Measurements from ENCODE around the gene YIF1A.
"Not testable (repeated sequence)": the region's sequence is repeated elsewhere in the genome, so short reads cannot be mapped to it uniquely, and the experiment has no call there.

Gene YIF1A

DNA sequence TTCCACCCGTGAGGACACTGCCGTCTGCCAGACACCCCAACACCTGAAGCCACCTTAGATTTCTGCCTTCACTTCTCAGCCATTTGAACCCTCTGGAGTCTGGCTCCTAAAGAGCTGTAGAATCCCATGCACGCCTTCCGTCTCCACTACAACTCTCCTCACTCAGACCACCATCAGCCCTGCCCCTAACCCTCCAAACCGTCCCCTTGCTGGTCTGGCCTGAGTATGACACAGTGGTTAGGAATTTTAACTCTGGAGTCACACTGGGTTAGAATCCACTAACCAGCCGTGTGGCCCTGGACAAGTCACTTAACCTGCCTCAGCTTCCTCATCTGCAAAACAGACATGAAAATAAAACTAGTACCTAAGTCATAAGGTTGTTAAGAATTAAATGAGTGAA lies 7.9 kb downstream of the YIF1A start:
- no peak for DNase-seq (ENCODE audit: low read depth)
- no peak overlapping the region for H3K4me3 ChIP-seq (ENCODE audit: low read depth, low read length)
- TF ChIP-seq, protein P1, sequence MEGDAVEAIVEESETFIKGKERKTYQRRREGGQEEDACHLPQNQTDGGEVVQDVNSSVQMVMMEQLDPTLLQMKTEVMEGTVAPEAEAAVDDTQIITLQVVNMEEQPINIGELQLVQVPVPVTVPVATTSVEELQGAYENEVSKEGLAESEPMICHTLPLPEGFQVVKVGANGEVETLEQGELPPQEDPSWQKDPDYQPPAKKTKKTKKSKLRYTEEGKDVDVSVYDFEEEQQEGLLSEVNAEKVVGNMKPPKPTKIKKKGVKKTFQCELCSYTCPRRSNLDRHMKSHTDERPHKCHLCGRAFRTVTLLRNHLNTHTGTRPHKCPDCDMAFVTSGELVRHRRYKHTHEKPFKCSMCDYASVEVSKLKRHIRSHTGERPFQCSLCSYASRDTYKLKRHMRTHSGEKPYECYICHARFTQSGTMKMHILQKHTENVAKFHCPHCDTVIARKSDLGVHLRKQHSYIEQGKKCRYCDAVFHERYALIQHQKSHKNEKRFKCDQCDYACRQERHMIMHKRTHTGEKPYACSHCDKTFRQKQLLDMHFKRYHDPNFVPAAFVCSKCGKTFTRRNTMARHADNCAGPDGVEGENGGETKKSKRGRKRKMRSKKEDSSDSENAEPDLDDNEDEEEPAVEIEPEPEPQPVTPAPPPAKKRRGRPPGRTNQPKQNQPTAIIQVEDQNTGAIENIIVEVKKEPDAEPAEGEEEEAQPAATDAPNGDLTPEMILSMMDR (IDR thresholded peaks at IDR 0.05; ENCODE audit: insufficient read depth, low read depth, low read length, missing control alignments) = no peak

DNA sequence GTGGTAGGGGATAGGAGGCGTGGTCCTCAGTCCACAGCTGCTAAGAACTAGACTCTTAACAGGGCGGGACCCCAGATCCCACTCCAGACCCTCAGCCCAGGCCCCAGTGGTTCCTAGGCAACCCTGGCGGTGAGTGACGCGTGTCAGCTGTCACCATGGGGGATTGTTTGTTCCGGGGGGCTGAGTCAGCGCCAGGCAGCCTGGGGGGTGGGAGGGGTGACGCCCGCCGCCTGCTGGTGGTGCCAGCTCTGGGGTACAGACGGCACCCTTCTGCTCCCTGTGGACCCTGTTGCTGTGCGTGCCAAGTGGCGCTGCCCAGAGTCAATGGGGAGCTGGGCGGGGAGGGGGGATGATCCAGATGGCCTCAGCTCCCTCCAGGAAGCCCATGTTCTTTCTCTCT lies 8.5 kb downstream of the YIF1A start:
- no peak for DNase-seq (ENCODE audit: low read depth)
- H3K4me3 ChIP-seq (ENCODE audit: low read depth, low read length) = no peak overlapping the region
- TF ChIP-seq, protein P1 (IDR thresholded peaks at IDR 0.05; ENCODE audit: insufficient read depth, low read depth, low read length, missing control alignments) = no peak

DNA sequence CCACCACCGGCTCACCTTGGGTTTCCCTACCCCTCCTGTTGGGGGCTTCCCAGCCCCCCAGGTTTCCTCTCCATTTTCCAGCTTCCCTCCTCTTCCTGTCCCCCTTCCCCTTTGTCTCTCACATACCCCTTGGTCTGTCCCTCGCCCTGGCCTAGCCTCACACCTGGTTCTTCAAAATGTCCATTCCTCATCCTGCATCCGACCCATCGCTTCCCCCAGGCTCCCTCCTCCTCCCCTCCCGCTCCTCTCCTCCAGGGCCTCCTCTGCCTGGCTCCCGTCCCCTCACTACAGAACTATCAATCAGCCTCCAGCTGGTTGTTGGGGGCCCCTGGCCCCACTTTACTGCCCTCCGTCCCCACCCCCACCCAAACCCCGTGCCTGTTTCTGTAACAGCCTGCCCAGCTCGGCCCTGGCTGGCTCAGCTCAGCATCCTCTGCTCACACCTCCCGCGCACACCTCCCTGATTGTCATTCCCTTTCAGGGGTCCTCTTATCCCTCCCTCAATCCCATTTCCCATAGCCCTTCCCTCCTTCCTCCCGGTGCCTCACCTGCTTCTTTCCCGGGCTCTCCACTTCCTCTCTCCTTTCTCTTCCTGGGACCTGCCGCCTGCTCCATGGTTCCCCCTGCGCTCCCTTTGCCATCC lies 9.7 kb downstream of the YIF1A start:
- H3K4me3 ChIP-seq (ENCODE audit: low read depth, low read length) = no peak overlapping the region
- TF ChIP-seq, protein P1 (IDR thresholded peaks at IDR 0.05; ENCODE audit: insufficient read depth, low read depth, low read length, missing control alignments) = no peak
- DNase-seq (ENCODE audit: low read depth) = no peak

DNA sequence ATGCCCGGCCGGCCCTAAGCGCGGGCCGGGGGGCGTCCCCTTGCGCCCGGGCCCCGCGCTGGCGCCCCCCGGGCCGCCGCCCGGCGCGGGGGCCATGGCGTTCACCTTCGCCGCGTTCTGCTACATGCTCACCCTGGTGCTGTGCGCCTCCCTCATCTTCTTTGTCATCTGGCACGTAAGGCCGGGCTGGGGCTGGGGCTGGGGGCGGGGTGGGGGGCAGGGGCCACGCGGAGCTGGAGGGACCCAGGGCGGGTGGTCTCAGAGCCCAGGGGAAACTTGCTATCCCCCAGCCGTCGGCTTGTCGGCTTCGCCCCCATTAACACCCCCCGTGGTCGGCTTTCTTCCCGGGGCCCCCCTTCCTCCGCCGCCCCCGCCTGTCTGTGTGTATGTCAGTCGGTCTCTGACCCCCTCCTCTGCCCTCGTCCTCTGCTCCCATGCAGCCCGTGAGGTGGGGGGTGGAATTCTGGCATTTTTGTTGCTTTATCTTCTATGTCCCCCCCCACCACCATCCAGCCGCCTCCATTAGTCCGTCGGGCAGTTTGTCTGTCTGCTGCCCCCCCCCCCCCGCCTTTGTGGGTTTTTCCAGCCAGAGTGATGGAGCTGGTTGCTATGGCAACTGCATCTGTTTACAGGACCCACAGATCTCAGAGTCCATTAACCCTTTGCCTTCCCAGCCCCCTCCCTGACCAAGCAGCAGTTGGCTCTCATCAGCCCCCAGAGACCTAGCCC lies 10.4 kb downstream of the YIF1A start:
- no peak for DNase-seq (ENCODE audit: low read depth)
- H3K4me3 ChIP-seq (ENCODE audit: low read depth, low read length) = no peak overlapping the region
- TF ChIP-seq, protein P1 (IDR thresholded peaks at IDR 0.05; ENCODE audit: insufficient read depth, low read depth, low read length, missing control alignments) = no peak

DNA sequence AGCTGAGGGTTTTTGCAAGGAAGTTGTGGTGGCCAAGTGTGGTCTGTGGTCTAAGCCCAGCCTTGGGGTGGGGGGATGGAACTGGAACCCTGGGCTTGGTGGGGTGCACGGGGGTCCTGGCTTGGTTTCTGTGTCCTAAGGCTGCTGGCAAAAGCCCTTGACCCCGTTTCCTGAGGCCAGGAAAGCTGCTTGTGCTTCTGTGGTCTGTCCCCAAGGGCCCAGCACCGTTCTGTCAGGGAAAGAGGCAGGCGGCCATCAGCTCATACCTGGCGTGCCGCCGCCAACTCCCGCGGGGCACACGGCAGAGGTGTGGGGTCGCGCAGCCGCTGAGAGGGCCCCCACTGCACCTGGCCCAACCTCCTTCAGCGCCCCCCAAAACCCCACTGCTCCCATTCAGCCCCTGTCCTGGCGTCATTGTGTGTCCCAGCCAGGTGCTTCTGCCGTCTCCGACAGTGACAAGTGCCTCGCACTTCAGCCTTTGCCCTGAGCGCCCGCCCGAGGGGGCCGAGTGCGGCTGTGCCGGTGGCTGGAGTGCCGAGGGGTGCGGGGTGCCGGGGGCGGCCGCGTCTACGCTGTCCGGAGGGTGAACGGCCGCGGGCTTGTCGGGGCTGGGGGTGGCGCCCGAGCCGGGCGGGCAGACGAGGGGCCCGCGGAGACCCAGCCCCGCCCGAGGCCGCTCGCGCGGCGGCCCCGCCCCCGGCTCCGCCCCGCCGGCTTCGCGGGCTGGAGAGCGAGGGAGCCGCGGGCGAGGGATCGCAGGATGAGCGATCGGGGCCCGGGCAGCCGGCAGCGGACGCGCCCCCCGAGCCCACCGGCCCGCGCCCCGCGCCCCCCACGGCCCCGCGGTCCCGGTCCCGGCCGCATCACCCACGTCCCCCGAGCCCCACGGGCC lies 11.2 kb downstream of the YIF1A start, which contains the start of gene CNIH2:
CNIH2 (plus strand) TSS at position 705 of the 892 bp plus-strand sequence. CDS start 282 bp downstream, outside the sequence.
- TF ChIP-seq, protein P1 (IDR thresholded peaks at IDR 0.05; ENCODE audit: insufficient read depth, low read depth, low read length, missing control alignments) = no peak
- no peak for DNase-seq (ENCODE audit: low read depth)
- no peak within 1 kb of the TSS for H3K4me3 ChIP-seq (ENCODE audit: low read depth, low read length)

DNA sequence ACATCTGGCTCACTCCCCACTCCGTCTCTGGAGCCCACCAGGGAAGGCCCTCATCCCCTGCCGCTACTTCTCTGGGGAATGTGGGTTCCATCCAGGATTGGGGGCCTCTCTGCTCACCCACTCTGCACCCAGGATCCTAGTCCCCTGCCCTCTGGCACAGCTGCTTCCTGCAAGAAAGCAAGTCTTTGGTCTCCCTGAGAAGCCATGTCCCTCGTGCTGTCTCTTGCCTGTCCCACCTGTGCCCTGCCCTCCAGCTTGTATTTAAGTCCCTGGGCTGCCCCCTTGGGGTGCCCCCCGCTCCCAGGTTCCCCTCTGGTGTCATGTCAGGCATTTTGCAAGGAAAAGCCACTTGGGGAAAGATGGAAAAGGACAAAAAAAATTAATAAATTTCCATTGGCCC lies 11.9 kb downstream of the YIF1A start:
- not testable (repeated sequence) for H3K4me3 ChIP-seq (ENCODE audit: low read depth, low read length); DNase-seq (ENCODE audit: low read depth)

DNA sequence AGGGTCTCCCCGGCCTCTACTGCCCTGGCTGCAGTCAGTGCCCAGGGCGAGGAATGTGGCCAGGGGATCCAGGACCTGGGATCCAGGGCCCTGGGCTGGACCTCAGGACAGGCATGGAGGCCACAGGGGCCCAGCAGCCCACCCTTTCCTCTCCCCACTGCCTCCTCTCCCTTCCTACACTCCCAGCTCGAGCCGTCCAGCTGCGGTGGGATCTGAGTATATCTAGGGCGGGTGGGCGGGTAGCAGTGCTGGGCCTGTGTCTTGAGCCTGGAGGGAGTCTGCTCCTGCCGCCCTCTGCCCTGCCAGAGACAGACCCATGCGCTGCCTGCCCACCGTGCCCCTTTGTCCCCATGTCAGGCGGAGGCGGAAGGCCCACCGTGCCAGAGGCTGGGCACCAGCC lies 12.3 kb downstream of the YIF1A start:
- not testable (repeated sequence) for DNase-seq (ENCODE audit: low read depth); H3K4me3 ChIP-seq (ENCODE audit: low read depth, low read length)
